Keratinocyte (primary cell): ENCODE data around the gene SHROOM3. TPM values are rescaled to one million over a fixed set of nuclear protein-coding genes. Genes with fewer than 3 reads are reported as not detected.

Experiments
- DNase-seq: peaks from one replicate; pipeline ENCODE4 v3.0.0-alpha.2; 2011; ENCODE audit warnings: low read depth, missing footprints, low spot score
- FAIRE-seq: peaks from 2 replicates; lab custom pipeline; 2011; peaks lifted over from hg19 to GRCh38; lab: Jason Lieb, UNC
- H2AFZ ChIP-seq: 2 replicates; pipeline ENCODE4 v1.6.0; 2012; ENCODE audit warnings: low read length, control low read depth, inconsistent platforms; ENCODE audit not compliant: control insufficient read depth
- H3K27ac ChIP-seq: 2 replicates; pipeline ENCODE4 v1.5.1; 2011; ENCODE audit warnings: low read length; ENCODE audit not compliant: control insufficient read depth, insufficient read depth
- H3K27me3 ChIP-seq: 3 replicates; pipeline ENCODE4 v1.6.0; 2011; ENCODE audit warnings: low read length; ENCODE audit not compliant: control insufficient read depth, insufficient read depth; ENCODE audit errors: extremely low read depth
- H3K36me3 ChIP-seq, 2 experiments: 2 replicates in 1 of 2; 3 replicates in 1 of 2; pipeline ENCODE4 v1.5.1; 2011; ENCODE audit warnings: low read length in 2 of 2, mild to moderate bottlenecking in 1 of 2; ENCODE audit not compliant: control insufficient read depth in 2 of 2, insufficient read depth in 2 of 2; ENCODE audit errors: extremely low read depth in 1 of 2
- H3K4me1 ChIP-seq: 3 replicates; pipeline ENCODE4 v1.5.1; 2011; ENCODE audit warnings: low read length; ENCODE audit not compliant: control insufficient read depth, insufficient read depth; ENCODE audit errors: extremely low read depth
- H3K4me2 ChIP-seq: 3 replicates; pipeline ENCODE4 v1.6.0; 2011; ENCODE audit warnings: low read depth, low read length; ENCODE audit not compliant: control insufficient read depth, insufficient read depth; ENCODE audit errors: extremely low read depth
- H3K4me3 ChIP-seq, 3 experiments: fragments of 200-600 bp in 1 of 3; sonication (generic) in 1 of 3; 2 replicates in 2 of 3; 3 replicates in 1 of 3; pipeline ENCODE4 v1.5.1; 2011 to 2016; ENCODE audit warnings: low read length in 3 of 3, mild to moderate bottlenecking in 3 of 3, control low read depth in 2 of 3, inconsistent platforms in 1 of 3, low read depth in 1 of 3, mixed read lengths in 1 of 3, mixed run types in 1 of 3, moderate library complexity in 1 of 3; ENCODE audit not compliant: control insufficient read depth in 2 of 3, insufficient read depth in 2 of 3; ENCODE audit errors: extremely low read depth in 1 of 3
- H3K79me2 ChIP-seq: 2 replicates; pipeline ENCODE4 v1.6.0; 2012; ENCODE audit warnings: low read length; ENCODE audit not compliant: control insufficient read depth, insufficient read depth
- H3K9ac ChIP-seq: 3 replicates; pipeline ENCODE4 v1.6.0; 2011; ENCODE audit warnings: low read length; ENCODE audit not compliant: control insufficient read depth, insufficient read depth; ENCODE audit errors: extremely low read depth
- H3K9me1 ChIP-seq: 3 replicates; pipeline ENCODE4 v1.6.0; 2011; ENCODE audit warnings: low read length; ENCODE audit not compliant: control insufficient read depth, insufficient read depth; ENCODE audit errors: extremely low read depth
- H3K9me3 ChIP-seq: 2 replicates; pipeline ENCODE4 v1.5.1; 2012; ENCODE audit warnings: low read depth, low read length; ENCODE audit not compliant: control insufficient read depth
- H4K20me1 ChIP-seq: 3 replicates; pipeline ENCODE4 v1.6.0; 2011; ENCODE audit warnings: low read length; ENCODE audit not compliant: control insufficient read depth, insufficient read depth; ENCODE audit errors: extremely low read depth
- CTCF ChIP-seq, 3 experiments: IDR thresholded peaks in 1 of 3; conservative IDR thresholded peaks in 1 of 3; optimal IDR thresholded peaks in 1 of 3; 2 replicates in 2 of 3; 3 replicates in 1 of 3; pipeline versions ENCODE3 to v1.5.1; 2011; ENCODE audit warnings: low read length in 3 of 3, mild to moderate bottlenecking in 3 of 3, moderate library complexity in 2 of 3, control low read depth in 1 of 3, inconsistent platforms in 1 of 3; ENCODE audit not compliant: insufficient read depth in 2 of 3; ENCODE audit errors: extremely low read depth in 1 of 3
- EZH2 ChIP-seq: IDR thresholded peaks from one replicate; pipeline ENCODE4 v1.6.1; 2012; ENCODE audit warnings: inconsistent platforms, mild to moderate bottlenecking, low read length, moderate library complexity
- dilution Hi-C: fragments of 300-500 bp; cut with MboI; formaldehyde crosslinking; loops from one replicate; pipeline ENCODE4 v1.7.0; 2020; ENCODE audit warnings: low sequenced_read_pairs; ENCODE audit not compliant: extremely low pct_ligation_motif_present
- polyA plus RNA-seq, 5 experiments: library from polyadenylated mRNA; depleted of rRNA in 3 of 5; stranded (reverse) in 3 of 5; stranded (forward) in 1 of 5; unstranded in 1 of 5; fragments of >200 nt; gene quantifications; 1 replicate in 1 of 5; 2 replicates in 3 of 5; 3 replicates in 1 of 5; pipeline versions ENCODE4 v1.2.1 to v1.2.3, GENCODE V29; 2011 to 2012; ENCODE audit warnings: missing spikeins in 2 of 5, low read depth in 1 of 5, low replicate concordance in 1 of 5

The SHROOM3 gene
- polyA plus RNA-seq, 1 donor (not counting 4 experiments of a cell fraction or from before 2014, with no cell fraction given): 4.9 TPM

GRCh38 chr4:76616526-76616925 is 181.5 kb downstream of the SHROOM3 start:
- FAIRE-seq: no peak
- H3K4me2 ChIP-seq: no peak overlapping the region
- H3K36me3 ChIP-seq: no peaks in the 10 kb centered on the region
- no peaks in the 10 kb centered on the region for H4K20me1 ChIP-seq
- DNase-seq: no peak
- no peak overlapping the region for H3K4me3 ChIP-seq
- H3K27me3 ChIP-seq: no peaks in the 10 kb centered on the region
- TF ChIP-seq EZH2 (no peak), CTCF (optimal IDR thresholded peaks at IDR 0.05 in 1 of 3, IDR thresholded peaks at IDR 0.05 in 1 of 3, conservative IDR thresholded peaks at IDR 0.05 in 1 of 3; ENCODE audit: extremely low read depth in 1 of 3, insufficient read depth in 2 of 3, low read length in 3 of 3) (no peak)
- no peaks in the 10 kb centered on the region for H3K9me3 ChIP-seq
- no peak overlapping the region for H2AFZ ChIP-seq
- H3K9me1 ChIP-seq: no peaks in the 10 kb centered on the region
- H3K79me2 ChIP-seq: no peaks in the 10 kb centered on the region
- H3K27ac ChIP-seq: no peak overlapping the region
- dilution Hi-C loops: no loop called here
- H3K9ac ChIP-seq: no peak overlapping the region
- H3K4me1 ChIP-seq: peaks cover 4% of the 10 kb centered on the region

DNA sequence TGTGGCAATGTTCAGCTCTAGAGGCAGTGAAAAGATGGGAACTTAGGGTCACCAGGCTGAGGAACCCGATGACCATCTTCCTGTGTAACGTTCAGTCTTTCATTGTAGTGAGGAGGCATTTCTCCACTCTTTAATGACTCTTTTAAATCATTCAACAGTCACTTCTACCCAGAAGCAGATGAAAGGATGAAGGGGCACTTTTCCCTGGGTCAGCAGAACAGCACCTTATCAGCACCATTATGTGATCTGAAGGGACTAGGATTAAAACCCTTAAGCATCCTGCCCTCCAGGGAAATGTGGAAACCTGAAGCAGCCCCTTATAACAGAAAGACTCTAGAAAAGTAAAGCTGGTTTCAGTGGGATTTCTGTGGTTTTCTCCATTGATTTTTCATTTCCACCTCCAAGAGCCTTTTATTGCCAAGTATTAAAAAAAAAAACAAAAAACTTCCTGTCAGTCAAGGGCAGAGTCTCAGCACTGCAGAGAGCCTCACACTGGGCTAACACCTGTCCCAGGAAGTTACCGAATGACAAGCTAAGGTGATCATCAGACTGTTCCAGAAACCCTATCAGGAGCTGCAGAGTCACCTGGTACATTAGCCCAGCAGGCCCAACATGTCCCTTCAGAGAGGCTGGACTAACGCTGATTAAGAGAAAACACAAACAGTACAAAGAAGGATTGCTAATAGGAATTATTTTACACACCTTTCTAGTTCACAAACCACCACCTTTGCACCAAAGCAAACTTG is 185.9 kb downstream of the SHROOM3 start:
- Histone ChIP-seq H3K36me3 (no peaks in the 10 kb centered on the region), H3K27ac (no peak overlapping the region)
- FAIRE-seq: no peak

More for the DNA sequence above, 185.9 kb downstream of the SHROOM3 start:
- Histone ChIP-seq H3K27me3 (no peaks in the 10 kb centered on the region), H2AFZ (no peak overlapping the region), H3K4me3 (no peak overlapping the region), H3K4me1 (peaks cover 23% of the 10 kb centered on the region), H4K20me1 (no peaks in the 10 kb centered on the region), H3K9me1 (no peaks in the 10 kb centered on the region), H3K9ac (no peak overlapping the region), H3K9me3 (no peaks in the 10 kb centered on the region), H3K4me2 (no peak overlapping the region), H3K79me2 (no peaks in the 10 kb centered on the region)
- no peak for DNase-seq
- TF ChIP-seq CTCF (optimal IDR thresholded peaks at IDR 0.05 in 1 of 3, IDR thresholded peaks at IDR 0.05 in 1 of 3, conservative IDR thresholded peaks at IDR 0.05 in 1 of 3; ENCODE audit: extremely low read depth in 1 of 3, insufficient read depth in 2 of 3, low read length in 3 of 3): no peak
- TF ChIP-seq EZH2: no peak
- dilution Hi-C loops: no loop called here
